Activated naive CD4-positive, alpha-beta T cell treated with anti-CD3 and anti-CD28 coated beads, Interleukin-2, amount 50 U/mL, for 72 hours (primary cell): Measurements from ENCODE around the gene DZIP1L. TPM values are rescaled to one million over a fixed set of nuclear protein-coding genes. Genes with fewer than 3 reads are reported as not detected.
A peak's percentile ranks its signal among the peaks of the same experiment; 100 is the strongest.

ENCODE experiments used
- ATAC-seq, 2 donors: fragments of 150-1000 bp; cut with Tn5 transposase; 2 replicates each; pipeline ENCODE4 v1.10.0; 2021; ENCODE audit warnings: mild to moderate bottlenecking in 2 of 2, moderate library complexity in 2 of 2
- DNase-seq, 2 donors: peaks; one replicate each; pipeline ENCODE4 v3.0.0; 2021 to 2022; ENCODE audit warnings: low spot score in 2 of 2
- H3K27ac Mint-ChIP-seq, 2 donors: one replicate each; pipeline ENCODE4 v1.8.0; 2022; ENCODE audit warnings: mild to moderate bottlenecking in 2 of 2, mixed read lengths in 2 of 2
- H3K36me3 Mint-ChIP-seq, 2 donors: one replicate each; pipeline ENCODE4 v1.8.0; 2022; ENCODE audit warnings: mixed read lengths in 2 of 2
- H3K9me3 Mint-ChIP-seq, 2 donors: one replicate each; pipeline ENCODE4 v1.8.0; 2022; ENCODE audit warnings: mixed read lengths in 2 of 2
- total RNA-seq, 2 donors: library from RNA; stranded (reverse); gene quantifications; one replicate each; pipeline ENCODE4 v1.2.3, GENCODE V29; 2022

Gene DZIP1L
- total RNA-seq, 2 donors from 2014 or later: not detected

DNA sequence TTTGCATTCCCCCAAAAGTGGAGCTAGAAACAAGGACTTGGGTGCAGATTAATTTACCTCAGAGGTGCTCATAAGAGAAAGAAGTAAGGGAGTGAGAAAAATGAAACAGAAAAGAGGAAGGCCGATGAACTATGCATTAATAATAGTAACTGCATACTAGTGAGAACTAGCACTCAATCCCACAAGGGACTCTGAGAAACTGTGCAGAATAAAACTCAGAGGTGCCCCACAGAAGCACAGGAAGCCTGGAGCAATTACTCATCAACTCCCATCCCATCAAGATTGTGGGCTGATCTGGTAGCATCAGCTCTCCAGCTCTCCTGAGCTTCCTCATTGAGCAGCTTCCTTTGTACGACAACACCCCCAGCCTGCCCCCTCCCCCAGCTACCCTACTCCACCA is 54.6 kb downstream of the DZIP1L start:
- H3K36me3 Mint-ChIP-seq: no peaks in the 10 kb centered on the region
- no peak for DNase-seq
- no peak overlapping the region for H3K27ac Mint-ChIP-seq
- H3K9me3 Mint-ChIP-seq: no peaks in the 10 kb centered on the region
- no peak for ATAC-seq

DNA sequence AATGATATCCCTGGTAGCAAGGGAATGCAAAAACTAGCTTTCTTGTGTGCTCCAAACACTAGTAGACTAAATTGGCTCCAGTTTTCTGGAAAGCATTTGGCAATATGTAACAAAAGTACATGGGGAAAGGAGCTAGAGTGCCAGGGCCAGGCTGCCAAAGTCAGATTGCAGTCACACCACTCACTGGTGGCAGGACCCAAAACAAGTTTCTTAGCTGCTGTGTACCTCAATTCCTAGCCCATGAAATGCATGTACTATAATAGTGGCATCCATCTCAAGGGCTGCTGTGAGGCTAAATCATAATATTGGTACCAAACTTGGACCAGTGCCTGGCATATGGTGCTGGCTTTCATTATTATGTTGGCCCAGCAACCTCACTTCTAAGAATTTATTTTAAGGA is 56.1 kb downstream of the DZIP1L start:
- no peaks in the 10 kb centered on the region for H3K36me3 Mint-ChIP-seq
- no peaks in the 10 kb centered on the region for H3K9me3 Mint-ChIP-seq
- no peak for DNase-seq
- H3K27ac Mint-ChIP-seq: no peak overlapping the region
- no peak for ATAC-seq

DNA sequence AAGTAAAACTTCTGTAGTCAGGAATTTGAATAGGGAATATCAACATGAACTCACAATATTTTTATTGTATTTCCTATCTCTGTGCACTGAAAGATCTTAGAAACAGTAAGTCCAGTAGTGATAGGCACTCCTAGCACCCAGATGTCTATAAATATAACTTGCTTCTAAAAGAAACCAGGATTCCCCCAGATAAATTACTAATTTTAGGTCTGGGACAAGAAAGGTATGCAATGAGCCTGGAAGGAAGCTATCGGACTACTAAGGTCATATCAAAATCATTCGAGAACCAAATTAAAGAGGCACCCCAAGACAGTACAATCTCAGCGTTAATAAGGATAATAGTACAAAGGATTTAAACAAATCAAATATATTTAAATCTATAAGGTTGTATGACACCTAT is 58.0 kb downstream of the DZIP1L start:
- DNase-seq (no peak), ATAC-seq (no peak)
- H3K9me3 Mint-ChIP-seq: no peaks in the 10 kb centered on the region
- H3K27ac Mint-ChIP-seq: no peak overlapping the region
- H3K36me3 Mint-ChIP-seq: no peaks in the 10 kb centered on the region

DNA sequence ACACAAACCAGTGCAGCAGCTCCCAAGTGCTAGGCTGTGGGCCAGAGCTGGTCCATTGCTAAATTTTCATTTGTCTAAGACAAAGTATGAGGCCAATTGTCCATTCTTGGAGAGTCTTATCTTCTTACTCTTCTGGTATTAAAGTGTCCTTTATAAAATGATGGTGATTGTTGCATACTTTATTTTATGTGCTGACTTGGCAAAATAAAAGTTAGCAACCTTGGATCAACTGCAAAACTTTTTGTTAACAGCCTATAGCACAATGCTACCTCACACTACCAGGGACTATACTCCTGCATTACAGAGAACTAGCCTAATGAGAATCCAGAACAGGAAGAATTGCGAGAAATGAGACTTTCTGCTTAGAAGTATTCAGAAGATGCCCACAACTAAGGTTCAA is 61.4 kb downstream of the DZIP1L start:
- no peak overlapping the region for H3K27ac Mint-ChIP-seq
- peaks cover 0 to 4% of the 10 kb centered on the region in 2 donors for H3K9me3 Mint-ChIP-seq
- H3K36me3 Mint-ChIP-seq: no peaks in the 10 kb centered on the region
- ATAC-seq: no peak
- DNase-seq: no peak

DNA sequence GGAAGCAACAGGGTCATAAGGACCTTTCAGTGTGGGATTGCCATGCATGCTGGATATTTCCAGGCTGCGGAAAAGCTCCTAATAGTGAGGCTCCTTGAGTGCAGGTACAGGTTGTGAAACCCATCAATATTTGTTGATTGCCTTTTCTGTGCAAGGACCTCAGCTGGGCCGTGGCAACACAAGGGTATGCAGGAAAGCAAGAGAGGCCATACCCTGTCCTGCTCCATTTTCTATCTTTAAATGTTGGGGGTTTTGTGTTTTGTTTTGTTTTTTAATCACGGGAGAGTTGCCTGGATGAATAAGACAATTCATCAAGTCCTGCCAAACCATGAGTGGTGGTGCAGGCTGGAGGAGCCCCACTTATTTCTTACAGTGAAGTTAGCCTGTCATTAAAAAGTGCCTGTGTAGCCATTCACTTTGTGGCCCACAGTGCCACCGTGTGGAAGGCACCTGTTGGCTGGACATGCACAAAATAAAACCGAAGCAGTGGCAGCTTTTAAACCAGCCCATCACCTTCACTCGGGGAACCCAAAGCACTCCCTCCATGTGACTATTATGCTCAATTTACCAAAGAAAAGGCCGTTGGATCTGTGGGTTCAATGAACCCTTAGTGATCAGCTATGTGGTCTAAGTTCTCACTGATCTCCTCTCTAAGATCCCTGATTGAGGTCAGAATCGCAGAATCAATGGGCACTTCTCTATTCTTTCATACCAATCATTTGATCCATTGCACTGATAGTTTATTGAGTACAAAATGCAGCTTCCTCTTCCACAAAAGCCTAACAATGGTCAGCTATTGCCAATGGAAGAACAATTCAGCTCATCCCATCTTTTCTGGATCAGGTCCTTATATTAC is 63.2 kb downstream of the DZIP1L start:
- DNase-seq: peak in 1 of 2 donors; percentile 39
- H3K27ac Mint-ChIP-seq: no peak overlapping the region
- no peaks in the 10 kb centered on the region for H3K36me3 Mint-ChIP-seq

DNA sequence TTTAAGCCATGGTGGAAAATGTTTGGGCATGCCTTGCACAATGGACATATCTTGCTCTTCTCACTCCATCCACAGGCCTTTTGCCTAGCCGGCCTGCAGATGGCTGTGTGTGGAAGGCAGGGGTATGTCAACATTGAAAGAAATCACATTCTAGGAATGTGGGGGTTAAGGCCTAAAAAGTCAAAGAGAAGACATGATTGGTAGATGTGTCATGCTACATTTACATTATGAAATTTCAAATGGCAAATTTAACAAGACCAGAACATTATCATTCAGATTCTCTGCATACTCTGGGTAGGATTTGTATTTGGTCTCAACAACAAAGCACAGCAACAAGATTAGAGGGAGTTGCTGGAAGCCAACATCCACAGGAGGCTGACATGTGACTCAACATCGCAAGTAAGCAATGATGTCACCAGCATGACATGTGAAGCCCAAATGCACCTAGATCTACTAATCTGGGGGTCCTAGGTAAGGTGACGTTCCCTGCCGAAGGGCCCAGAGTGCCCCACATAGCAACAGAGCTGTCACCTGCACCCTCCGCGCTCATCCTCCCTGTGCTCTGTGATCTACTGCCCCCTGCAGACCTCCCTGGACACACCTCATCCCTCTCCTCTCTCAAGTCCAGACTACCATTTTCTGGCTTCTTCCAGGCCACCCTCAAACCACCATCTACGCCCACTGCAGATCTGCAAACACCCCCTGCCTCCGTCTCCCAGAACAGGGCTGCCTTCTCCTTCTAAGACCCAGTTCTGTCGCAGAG is 66.1 kb downstream of the DZIP1L start:
- no peak for DNase-seq
- no peak for ATAC-seq
- Mint-ChIP-seq H3K9me3 (peaks cover 0 to 4% of the 10 kb centered on the region in 2 donors), H3K27ac (no peak overlapping the region), H3K36me3 (no peaks in the 10 kb centered on the region)

More for the DNA sequence above, 63.2 kb downstream of the DZIP1L start:
- ATAC-seq: peak in 1 of 2 donors; percentile 70
- H3K9me3 Mint-ChIP-seq: peaks cover 0 to 4% of the 10 kb centered on the region in 2 donors

DNA sequence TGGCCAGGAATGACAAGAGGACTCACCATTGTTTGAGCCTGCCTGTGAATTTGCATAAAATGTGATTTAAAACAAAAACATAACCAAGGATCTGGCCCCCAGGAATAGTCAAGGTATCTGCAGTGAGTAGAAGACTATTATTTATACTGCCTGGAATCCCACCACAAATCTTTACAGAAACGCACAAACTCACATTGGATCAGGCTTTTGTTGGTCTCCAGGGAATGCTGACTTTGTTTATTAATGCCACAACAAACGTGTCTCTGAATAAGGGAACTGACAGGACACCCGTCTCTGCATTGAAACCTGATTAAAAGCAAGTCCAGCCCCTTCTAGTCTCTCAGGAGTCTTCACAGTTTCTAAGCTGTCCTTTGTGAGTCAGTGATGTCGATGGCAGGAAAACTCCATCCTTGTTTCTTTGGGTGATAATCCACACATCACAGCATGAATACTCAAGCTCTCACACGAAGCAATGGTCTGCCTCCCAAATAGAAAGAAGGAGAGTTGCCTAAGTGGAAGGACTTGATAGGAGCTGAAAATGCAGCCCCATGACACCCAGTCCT is 67.7 kb downstream of the DZIP1L start:
- Mint-ChIP-seq H3K9me3 (peaks cover 0 to 4% of the 10 kb centered on the region in 2 donors), H3K27ac (no peak overlapping the region), H3K36me3 (no peaks in the 10 kb centered on the region)
- no peak for DNase-seq
- no peak for ATAC-seq

DNA sequence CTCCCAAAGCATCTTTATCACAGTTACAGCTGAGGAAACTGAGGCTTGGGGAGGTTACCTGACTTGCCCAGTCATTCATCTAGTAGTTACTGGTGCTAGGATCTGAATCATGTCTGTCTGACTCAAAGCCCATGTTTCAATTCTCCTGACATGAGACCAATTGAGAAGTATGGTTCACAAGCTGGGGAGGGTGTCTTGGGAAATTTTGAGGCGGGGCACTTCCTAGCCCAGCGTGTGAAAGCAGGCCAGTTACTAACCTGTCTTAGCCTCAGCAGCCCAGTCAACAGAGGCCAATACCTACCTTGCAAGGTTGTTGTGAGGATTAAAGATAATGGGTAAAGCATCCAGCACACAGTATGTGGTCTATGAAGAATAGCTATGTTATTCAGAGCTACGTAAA is 68.5 kb downstream of the DZIP1L start:
- DNase-seq: no peak
- ATAC-seq: peak; percentile 64 to 96
- Mint-ChIP-seq H3K9me3 (peaks cover 0 to 4% of the 10 kb centered on the region in 2 donors), H3K27ac (no peak overlapping the region), H3K36me3 (no peaks in the 10 kb centered on the region)

DNA sequence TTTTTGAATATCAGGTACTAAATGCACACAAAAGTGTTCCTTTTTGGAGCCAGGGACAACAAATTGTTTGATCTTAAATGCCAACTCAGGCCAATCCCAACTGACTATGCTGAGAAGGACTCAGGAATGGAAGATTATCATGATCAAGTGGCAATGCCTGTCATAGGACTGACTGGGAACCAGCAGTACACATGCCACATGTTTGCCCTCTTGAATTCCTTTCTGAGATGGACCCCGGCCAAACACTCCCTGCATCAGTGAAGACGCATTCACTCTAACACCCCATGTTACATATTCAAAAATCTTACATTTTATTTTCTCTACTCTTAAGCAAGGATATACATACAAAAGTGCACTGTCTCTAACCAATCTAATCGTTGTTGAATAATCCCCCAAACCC is 69.3 kb downstream of the DZIP1L start:
- no peaks in the 10 kb centered on the region for H3K36me3 Mint-ChIP-seq
- H3K27ac Mint-ChIP-seq: no peak overlapping the region
- no peak for DNase-seq
- H3K9me3 Mint-ChIP-seq: peaks cover 0 to 4% of the 10 kb centered on the region in 2 donors
- no peak for ATAC-seq

DNA sequence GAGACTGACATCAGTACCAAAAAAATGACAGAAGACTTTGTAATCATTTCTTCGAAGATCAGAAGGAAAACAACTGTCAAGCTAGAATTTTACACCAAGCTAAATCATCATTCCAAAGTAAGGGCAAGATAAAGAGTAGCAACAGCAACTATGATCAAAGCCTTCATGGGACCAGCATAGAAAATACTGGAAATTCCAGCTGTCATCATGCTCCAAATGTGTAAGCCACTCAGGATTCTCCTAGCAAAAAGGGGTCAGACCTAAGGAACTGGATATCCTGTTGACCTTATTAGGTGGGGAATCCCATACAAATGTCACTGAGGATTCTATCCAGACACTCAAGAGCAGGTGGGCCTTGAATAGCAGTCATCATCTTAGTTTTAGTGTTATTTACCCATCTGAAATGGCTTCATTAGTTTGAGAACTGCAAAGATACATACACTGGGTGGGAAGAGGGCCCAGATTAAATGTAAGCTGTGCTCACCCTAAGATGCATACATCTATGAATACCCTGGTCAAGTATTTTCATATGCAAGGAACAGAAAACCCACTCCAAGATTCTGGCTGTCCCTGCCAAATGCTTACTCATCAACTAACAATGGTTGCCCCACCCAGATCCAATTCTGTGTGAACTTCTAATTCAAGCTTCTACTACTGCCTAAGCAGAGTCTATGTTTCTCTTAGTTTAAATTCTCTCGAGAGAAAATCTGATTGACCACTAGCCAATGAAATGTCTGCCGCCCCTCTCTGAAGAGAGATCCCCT is 72.0 kb downstream of the DZIP1L start:
- DNase-seq (no peak), ATAC-seq (no peak)
- no peak overlapping the region for H3K27ac Mint-ChIP-seq
- H3K36me3 Mint-ChIP-seq: no peaks in the 10 kb centered on the region
- no peaks in the 10 kb centered on the region for H3K9me3 Mint-ChIP-seq

DNA sequence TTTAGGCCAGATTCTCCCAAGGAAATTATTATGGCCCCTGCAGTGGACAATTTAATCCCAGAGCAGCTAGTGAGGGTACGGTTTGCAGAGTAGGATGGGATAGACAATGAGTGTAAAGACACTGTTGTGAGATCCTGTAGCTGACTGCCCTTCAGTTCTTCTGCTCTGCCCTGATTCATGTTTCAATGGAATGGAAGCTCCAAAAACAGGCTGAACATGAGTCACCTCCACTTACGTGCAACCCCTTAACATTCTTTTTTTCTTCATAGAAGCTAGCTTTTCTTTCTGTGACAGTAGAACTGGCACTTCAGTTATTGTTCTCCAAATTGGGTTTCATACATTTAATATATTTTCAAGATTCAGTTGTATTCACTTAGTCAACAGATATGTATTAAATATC is 73.4 kb downstream of the DZIP1L start:
- H3K9me3 Mint-ChIP-seq: no peaks in the 10 kb centered on the region
- H3K27ac Mint-ChIP-seq: no peak overlapping the region
- ATAC-seq: no peak

DNA sequence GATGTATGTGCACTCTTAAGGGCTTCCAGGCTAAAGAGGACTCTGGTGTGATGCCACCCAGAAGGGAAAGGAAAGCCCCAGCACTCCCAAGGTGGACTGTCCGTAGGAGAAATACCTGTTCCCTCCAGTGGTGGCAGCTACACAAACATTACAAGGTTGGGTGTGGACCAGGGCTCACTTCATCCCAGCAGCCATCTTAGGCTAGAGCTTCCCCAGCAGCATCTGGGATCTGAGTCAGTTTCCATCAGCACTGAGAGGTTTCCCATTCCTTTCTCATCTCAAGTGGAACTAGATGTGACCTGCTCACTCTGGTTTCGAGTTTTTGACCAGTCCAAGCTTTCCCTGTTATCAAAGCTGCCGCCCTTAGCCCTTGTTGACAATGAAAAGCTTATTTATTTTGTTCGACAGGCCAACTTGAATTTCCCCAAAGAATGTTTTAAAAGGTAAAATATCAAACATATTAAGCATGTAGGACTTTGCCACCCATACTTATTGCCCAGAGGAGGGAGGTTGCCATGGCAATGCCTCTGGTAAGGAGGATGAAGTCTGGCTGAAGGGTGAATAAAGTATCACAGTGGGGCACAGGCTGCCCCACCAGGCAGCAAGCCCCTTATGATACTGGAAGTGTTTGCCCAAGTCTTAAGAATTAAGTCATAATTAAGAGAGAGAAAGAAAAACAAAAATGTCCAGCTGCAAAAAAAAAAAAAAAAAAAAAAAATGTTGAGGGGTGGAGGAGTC is 76.5 kb downstream of the DZIP1L start:
- DNase-seq (no peak), ATAC-seq (no peak)
- Mint-ChIP-seq H3K36me3 (no peaks in the 10 kb centered on the region), H3K9me3 (no peaks in the 10 kb centered on the region), H3K27ac (no peak overlapping the region)

More for the DNA sequence above, 73.4 kb downstream of the DZIP1L start:
- DNase-seq: no peak
- no peaks in the 10 kb centered on the region for H3K36me3 Mint-ChIP-seq

DNA sequence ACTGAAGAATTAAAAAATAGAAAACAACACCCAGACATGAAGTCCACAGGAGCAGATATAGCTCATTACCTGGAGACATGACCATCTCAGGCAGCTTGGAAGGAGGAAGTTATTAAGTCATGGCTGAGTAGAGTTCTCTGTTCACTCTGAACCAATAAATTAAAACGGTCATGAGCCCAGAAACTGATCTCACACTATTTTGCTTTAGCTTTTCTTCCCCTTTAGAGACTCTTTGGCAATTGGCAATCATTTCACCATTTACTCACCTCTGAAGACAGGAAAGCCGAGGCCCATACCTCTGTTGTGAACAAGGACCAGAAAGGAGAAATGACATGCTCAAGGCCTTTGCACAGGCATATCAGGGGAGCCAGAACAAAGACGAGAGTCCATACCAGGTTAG is 78.8 kb downstream of the DZIP1L start:
- Mint-ChIP-seq H3K36me3 (no peaks in the 10 kb centered on the region), H3K9me3 (no peaks in the 10 kb centered on the region), H3K27ac (no peak overlapping the region)
- ATAC-seq (no peak), DNase-seq (no peak)

DNA sequence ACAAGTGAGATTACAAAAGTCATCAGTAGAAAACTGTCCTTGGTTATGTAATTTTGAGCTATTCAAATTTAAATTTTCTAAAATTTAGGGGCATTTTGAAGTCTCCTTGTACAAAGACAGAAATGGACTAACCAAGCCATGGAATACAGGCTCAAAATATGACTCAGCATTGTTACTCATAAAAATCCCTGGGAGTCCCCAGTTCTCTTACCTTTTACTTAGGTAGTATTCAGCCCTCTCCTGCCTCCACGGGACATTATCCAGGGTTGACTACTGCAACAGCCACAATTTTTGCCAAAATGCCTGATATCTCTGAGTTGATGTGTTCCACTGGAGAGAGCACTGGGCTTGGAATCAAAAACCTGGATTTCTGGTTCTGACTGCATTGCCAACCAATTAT is 80.5 kb downstream of the DZIP1L start:
- H3K9me3 Mint-ChIP-seq: no peaks in the 10 kb centered on the region
- ATAC-seq: no peak
- H3K36me3 Mint-ChIP-seq: no peaks in the 10 kb centered on the region
- no peak overlapping the region for H3K27ac Mint-ChIP-seq
- DNase-seq: no peak

DNA sequence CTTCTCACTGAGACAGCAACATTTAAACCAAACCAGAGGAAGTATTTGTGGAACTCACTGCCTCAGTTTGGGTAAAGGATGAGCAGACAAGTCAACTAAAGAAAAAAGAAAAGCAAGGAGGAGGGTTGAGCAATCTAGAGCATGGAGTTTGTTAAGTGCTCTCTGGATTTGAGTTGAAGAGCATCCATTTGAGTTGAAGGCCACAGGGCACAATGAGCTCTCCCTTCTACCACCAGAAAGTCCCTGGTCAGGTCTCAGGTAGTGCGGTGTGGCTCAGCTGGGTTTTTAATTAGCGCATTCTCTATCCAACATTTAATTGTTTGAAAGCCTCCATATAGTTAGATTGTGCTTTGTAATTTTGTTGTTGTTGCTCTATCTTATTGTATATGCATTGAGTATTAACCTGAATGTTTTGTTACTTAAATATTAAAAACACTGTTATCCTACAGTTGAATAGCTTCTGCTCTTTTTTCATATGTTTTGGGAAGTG is 82.2 kb downstream of the DZIP1L start:
- H3K27ac Mint-ChIP-seq: no peak overlapping the region
- H3K9me3 Mint-ChIP-seq: no peaks in the 10 kb centered on the region
- DNase-seq: no peak
- ATAC-seq: no peak
- no peaks in the 10 kb centered on the region for H3K36me3 Mint-ChIP-seq

DNA sequence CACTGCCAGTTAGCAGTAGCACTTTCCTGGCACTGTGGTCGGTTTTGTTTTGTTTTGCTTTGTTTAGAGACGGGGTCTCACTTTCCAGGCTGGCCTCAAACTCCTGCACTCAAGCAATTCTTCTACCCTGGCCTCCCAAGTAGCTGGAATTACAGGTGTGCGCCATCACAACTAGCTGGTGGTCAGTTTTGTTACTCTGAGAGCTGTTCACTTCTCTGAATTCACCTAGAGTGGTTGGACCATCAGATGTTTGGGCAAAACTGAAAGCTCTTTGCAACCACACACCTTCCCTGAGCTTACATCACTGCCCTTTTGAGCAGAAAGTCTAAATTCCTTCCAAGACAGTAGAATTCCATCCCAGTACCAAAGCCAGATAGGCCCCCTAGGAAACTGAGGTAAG is 82.8 kb downstream of the DZIP1L start:
- ATAC-seq (no peak), DNase-seq (no peak)
- Mint-ChIP-seq H3K36me3 (no peaks in the 10 kb centered on the region), H3K9me3 (no peaks in the 10 kb centered on the region), H3K27ac (no peak overlapping the region)
